HK-2 (cell line): ENCODE results near the gene ZNF678.
"Not testable (repeated sequence)": the region's sequence is repeated elsewhere in the genome, so short reads cannot be mapped to it uniquely, and the experiment has no call there.

Experiments
- DNase-seq: peaks from one replicate; pipeline ENCODE4 v3.0.0-alpha.2; 2018; ENCODE audit not compliant: unreplicated experiment

The ZNF678 gene

GRCh38 chr1:227551881-227552280, 11.5 kb upstream of the ZNF678 start:
- DNase-seq = not testable (repeated sequence)

GRCh38 chr1:227556288-227556687, 7.1 kb upstream of the ZNF678 start:
- DNase-seq = no peak

- DNase-seq = no peak
Measured at GRCh38 chr1:227557962-227558725, 5.2 kb upstream of the ZNF678 start.

GRCh38 chr1:227558732-227559262, 4.6 kb upstream of the ZNF678 start:
- no peak for DNase-seq

- no peak for DNase-seq
Measured at GRCh38 chr1:227559499-227559898, 3.9 kb upstream of the ZNF678 start.

- no peak for DNase-seq
Measured at GRCh38 chr1:227559926-227560325, 3.4 kb upstream of the ZNF678 start.

- DNase-seq = no peak
Measured at GRCh38 chr1:227560393-227561173, 2.8 kb upstream of the ZNF678 start.

GRCh38 chr1:227561241-227561907, 2.0 kb upstream of the ZNF678 start:
- DNase-seq = no peak

- DNase-seq = no peak
Measured at GRCh38 chr1:227562037-227562436, 1.3 kb upstream of the ZNF678 start.

GRCh38 chr1:227562933-227563323, 428 bp upstream of the ZNF678 start:
- no peak for DNase-seq

- no peak for DNase-seq
Measured at GRCh38 chr1:227567256-227567655, 3.9 kb downstream of the ZNF678 start.

- DNase-seq = no peak
Measured at GRCh38 chr1:227568593-227568992, 5.2 kb downstream of the ZNF678 start.

GRCh38 chr1:227572752-227573151, 9.4 kb downstream of the ZNF678 start:
- no peak for DNase-seq

- no peak for DNase-seq
Measured at GRCh38 chr1:227574926-227575325, 11.6 kb downstream of the ZNF678 start.

GRCh38 chr1:227576189-227576588, 12.8 kb downstream of the ZNF678 start:
- DNase-seq = no peak

GRCh38 chr1:227577500-227577899, 14.1 kb downstream of the ZNF678 start:
- no peak for DNase-seq

- no peak for DNase-seq
Measured at GRCh38 chr1:227583354-227583753, 20.0 kb downstream of the ZNF678 start.

- no peak for DNase-seq
Measured at GRCh38 chr1:227586733-227587132, 23.4 kb downstream of the ZNF678 start.

GRCh38 chr1:227587968-227588367, 24.6 kb downstream of the ZNF678 start:
- no peak for DNase-seq

GRCh38 chr1:227588769-227589168, 25.4 kb downstream of the ZNF678 start:
- not testable (repeated sequence) for DNase-seq

GRCh38 chr1:227589777-227590176, 26.4 kb downstream of the ZNF678 start:
- DNase-seq = not testable (repeated sequence)

GRCh38 chr1:227596222-227596621, 32.9 kb downstream of the ZNF678 start:
- DNase-seq = not testable (repeated sequence)
